Measurements from ENCODE around the gene NDUFAF8.
A peak's percentile ranks its signal among the peaks of the same experiment; 100 is the strongest.

NDUFAF8 gene

GRCh38 chr17:81199482-81199830, 39.7 kb upstream of the NDUFAF8 start:
- peaks cover 11% of the 10 kb centered on the region for H3K36me3 Mint-ChIP-seq (ENCODE audit: low read depth)
- TF ChIP-seq CTCF (IDR thresholded peaks at IDR 0.05): no peak
- H3K27ac Mint-ChIP-seq: no peak overlapping the region
- H3K27me3 Mint-ChIP-seq (ENCODE audit: low read depth, poor library complexity): no peaks in the 10 kb centered on the region
- H3K4me1 Mint-ChIP-seq: no peaks in the 10 kb centered on the region
- no peak overlapping the region for H3K4me3 Mint-ChIP-seq
- DNase-seq: no peak
- no peaks in the 10 kb centered on the region for H3K9me3 Mint-ChIP-seq

GRCh38 chr17:81200201-81200600, 38.9 kb upstream of the NDUFAF8 start:
- TF ChIP-seq CTCF (IDR thresholded peaks at IDR 0.05): no peak
- no peak for DNase-seq
- Mint-ChIP-seq H3K4me1 (no peaks in the 10 kb centered on the region), H3K9me3 (no peaks in the 10 kb centered on the region), H3K4me3 (no peak overlapping the region), H3K36me3 (ENCODE audit: low read depth) (peaks cover 11% of the 10 kb centered on the region), H3K27ac (no peak overlapping the region), H3K27me3 (ENCODE audit: low read depth, poor library complexity) (no peaks in the 10 kb centered on the region)

- peaks cover 11% of the 10 kb centered on the region for H3K36me3 Mint-ChIP-seq (ENCODE audit: low read depth)
- TF ChIP-seq CTCF (IDR thresholded peaks at IDR 0.05): peak; percentile 49
- H3K4me1 Mint-ChIP-seq: no peaks in the 10 kb centered on the region
- H3K4me3 Mint-ChIP-seq: no peak overlapping the region
- no peaks in the 10 kb centered on the region for H3K27me3 Mint-ChIP-seq (ENCODE audit: low read depth, poor library complexity)
- peak; percentile 45 for DNase-seq
- H3K27ac Mint-ChIP-seq: no peak overlapping the region
- H3K9me3 Mint-ChIP-seq: no peaks in the 10 kb centered on the region
Measured at GRCh38 chr17:81200695-81201580, 38.2 kb upstream of the NDUFAF8 start.

- H3K27ac Mint-ChIP-seq: no peak overlapping the region
- peaks cover 11% of the 10 kb centered on the region for H3K36me3 Mint-ChIP-seq (ENCODE audit: low read depth)
- H3K27me3 Mint-ChIP-seq (ENCODE audit: low read depth, poor library complexity): no peaks in the 10 kb centered on the region
- H3K4me1 Mint-ChIP-seq: no peaks in the 10 kb centered on the region
- no peaks in the 10 kb centered on the region for H3K9me3 Mint-ChIP-seq
- no peak for DNase-seq
- TF ChIP-seq CTCF (IDR thresholded peaks at IDR 0.05): no peak
- no peak overlapping the region for H3K4me3 Mint-ChIP-seq
Measured at GRCh38 chr17:81202318-81202717, 36.8 kb upstream of the NDUFAF8 start.

GRCh38 chr17:81203136-81203535, 36.0 kb upstream of the NDUFAF8 start:
- Mint-ChIP-seq H3K36me3 (ENCODE audit: low read depth) (peaks cover 11% of the 10 kb centered on the region), H3K4me3 (no peak overlapping the region), H3K4me1 (no peaks in the 10 kb centered on the region)

More at GRCh38 chr17:81203136-81203535, 36.0 kb upstream of the NDUFAF8 start:
- H3K9me3 Mint-ChIP-seq: no peaks in the 10 kb centered on the region
- H3K27ac Mint-ChIP-seq: no peak overlapping the region
- no peak for TF ChIP-seq CTCF (IDR thresholded peaks at IDR 0.05)
- no peak for DNase-seq
- no peaks in the 10 kb centered on the region for H3K27me3 Mint-ChIP-seq (ENCODE audit: low read depth, poor library complexity)

Measured in nephron progenitor cell (in vitro differentiated cells).